Stimulated activated CD4-positive, alpha-beta T cell treated with anti-CD3 and anti-CD28 coated beads, Interleukin-1b, Interleukin-23, amount 100 ng/mL, for 24 hours (primary cell): Measurements from ENCODE around the gene GHITM.
A peak's percentile ranks its signal among the peaks of the same experiment; 100 is the strongest.
"Not testable (repeated sequence)": the region's sequence is repeated elsewhere in the genome, so short reads cannot be mapped to it uniquely, and the experiment has no call there.

Source experiments
- DNase-seq, 4 experiments: peaks; one replicate each; pipeline ENCODE4 v3.0.0-alpha.2; 2020; ENCODE audit warnings: low read depth in 4 of 4, low spot score in 1 of 4

GHITM gene

GRCh38 chr10:84139126-84140035, at the start of gene GHITM:
GHITM (plus strand) TSS chr10:84139509; CDS start chr10:84141501, 1,992 bp downstream.
- DNase-seq = peak; percentile 97 to 99 (median 98)

GRCh38 chr10:84095811-84096497, 43.4 kb upstream of the GHITM start:
- DNase-seq = no peak

GRCh38 chr10:84097787-84098353, 41.4 kb upstream of the GHITM start:
- no peak for DNase-seq

GRCh38 chr10:84098667-84099066, 40.6 kb upstream of the GHITM start:
- DNase-seq = no peak

- DNase-seq = no peak
These were observed 38.3 kb upstream of the GHITM start for GRCh38 chr10:84101042-84101441.

GRCh38 chr10:84108797-84109196, 30.5 kb upstream of the GHITM start:
- no peak for DNase-seq

- not testable (repeated sequence) for DNase-seq
These were observed 29.5 kb upstream of the GHITM start for GRCh38 chr10:84109772-84110171.

GRCh38 chr10:84113468-84113867, 25.8 kb upstream of the GHITM start:
- not testable (repeated sequence) for DNase-seq

GRCh38 chr10:84114088-84114667, 25.1 kb upstream of the GHITM start:
- DNase-seq = no peak

GRCh38 chr10:84117204-84117603, 22.1 kb upstream of the GHITM start:
- not testable (repeated sequence) for DNase-seq

- no peak for DNase-seq
These were observed 21.5 kb upstream of the GHITM start for GRCh38 chr10:84117686-84118394.

- DNase-seq = no peak
These were observed 20.8 kb upstream of the GHITM start for GRCh38 chr10:84118395-84119006.

- no peak for DNase-seq
These were observed 15.9 kb upstream of the GHITM start for GRCh38 chr10:84123362-84123761.

- not testable (repeated sequence) for DNase-seq
These were observed 13.2 kb upstream of the GHITM start for GRCh38 chr10:84125910-84126784.

- DNase-seq = no peak
These were observed 12.5 kb upstream of the GHITM start for GRCh38 chr10:84126785-84127167.

- DNase-seq = no peak
These were observed 3.5 kb upstream of the GHITM start for GRCh38 chr10:84135836-84136235.

- DNase-seq = no peak
These were observed 1.5 kb upstream of the GHITM start for GRCh38 chr10:84137811-84138210.

- DNase-seq = peak; percentile 23 to 39 (median 34)
These were observed 707 bp upstream of the GHITM start for GRCh38 chr10:84138478-84139125.

GRCh38 chr10:84140036-84140379, 699 bp downstream of the GHITM start:
- no peak for DNase-seq
